ENCODE data around the gene TSEN2.
"Not testable (repeated sequence)": the region's sequence is repeated elsewhere in the genome, so short reads cannot be mapped to it uniquely, and the experiment has no call there.

Gene TSEN2

GRCh38 chr3:12472796-12473195 is 11.5 kb upstream of the TSEN2 start:
- DNase-seq: no peak

GRCh38 chr3:12473511-12473910 is 10.8 kb upstream of the TSEN2 start:
- no peak for DNase-seq

GRCh38 chr3:12476238-12476897 is 7.9 kb upstream of the TSEN2 start:
- peak; percentile 30 for DNase-seq

- no peak for DNase-seq
Observed at GRCh38 chr3:12477256-12477655, 7.0 kb upstream of the TSEN2 start.

- no peak for DNase-seq
Observed at GRCh38 chr3:12478326-12478725, 6.0 kb upstream of the TSEN2 start.

- DNase-seq: not testable (repeated sequence)
Observed at GRCh38 chr3:12479198-12479597, 5.1 kb upstream of the TSEN2 start.

GRCh38 chr3:12479919-12480427 is 4.3 kb upstream of the TSEN2 start:
- DNase-seq: no peak

- no peak for DNase-seq
Observed at GRCh38 chr3:12483410-12483809, 870 bp upstream of the TSEN2 start.

GRCh38 chr3:12483872-12484197 is 445 bp upstream of the TSEN2 start:
- DNase-seq: no peak

- DNase-seq: no peak
Observed at GRCh38 chr3:12484983-12485327, 675 bp downstream of the TSEN2 start.

- no peak for DNase-seq
Observed at GRCh38 chr3:12486001-12486400, 1.7 kb downstream of the TSEN2 start.

GRCh38 chr3:12486916-12487315 is 2.6 kb downstream of the TSEN2 start:
- no peak for DNase-seq

- DNase-seq: no peak
Observed at GRCh38 chr3:12487336-12487735, 3.1 kb downstream of the TSEN2 start.

GRCh38 chr3:12487786-12488185 is 3.5 kb downstream of the TSEN2 start:
- no peak for DNase-seq

GRCh38 chr3:12489368-12489767 is 5.1 kb downstream of the TSEN2 start:
- no peak for DNase-seq

GRCh38 chr3:12489832-12490231 is 5.6 kb downstream of the TSEN2 start:
- no peak for DNase-seq

GRCh38 chr3:12490547-12490946 is 6.3 kb downstream of the TSEN2 start:
- DNase-seq: no peak

- DNase-seq: no peak
Observed at GRCh38 chr3:12495749-12496452, 11.6 kb downstream of the TSEN2 start.

- no peak for DNase-seq
Observed at GRCh38 chr3:12496453-12496761, 12.1 kb downstream of the TSEN2 start.

- DNase-seq: no peak
Observed at GRCh38 chr3:12499474-12499873, 15.2 kb downstream of the TSEN2 start.

- no peak for DNase-seq
Observed at GRCh38 chr3:12501360-12502020, 17.2 kb downstream of the TSEN2 start.

GRCh38 chr3:12503126-12503957 is 19.1 kb downstream of the TSEN2 start:
- DNase-seq: no peak

- no peak for DNase-seq
Observed at GRCh38 chr3:12506201-12506709, 22.0 kb downstream of the TSEN2 start.

Data from right forelimb (tissue), 1 donor.